Measurements from ENCODE around the gene GNAQ.

GNAQ gene

DNA sequence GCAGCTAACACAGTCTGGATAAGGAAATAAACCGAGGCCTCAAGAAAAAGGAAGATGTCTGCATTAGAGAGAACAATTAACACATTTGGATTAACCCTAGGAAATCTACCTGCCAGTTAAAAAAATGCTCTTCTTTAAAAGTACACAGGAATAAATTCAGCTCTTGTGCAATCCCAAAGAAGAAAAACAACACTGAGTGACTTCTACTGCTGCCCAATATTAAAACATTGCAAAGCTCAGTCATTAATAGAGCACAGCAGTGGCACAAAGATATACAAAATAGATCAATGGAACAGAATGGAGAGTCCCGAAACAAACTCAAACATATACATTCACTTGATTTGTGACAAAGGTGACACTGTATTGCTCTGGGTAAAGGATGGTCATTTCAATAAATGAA lies 119.7 kb downstream of the GNAQ start:
- Histone ChIP-seq H3K27ac (no peak overlapping the region), H3K4me3 (no peak overlapping the region)
- no peak for DNase-seq (ENCODE audit: low spot score)
- TF ChIP-seq, protein P1, sequence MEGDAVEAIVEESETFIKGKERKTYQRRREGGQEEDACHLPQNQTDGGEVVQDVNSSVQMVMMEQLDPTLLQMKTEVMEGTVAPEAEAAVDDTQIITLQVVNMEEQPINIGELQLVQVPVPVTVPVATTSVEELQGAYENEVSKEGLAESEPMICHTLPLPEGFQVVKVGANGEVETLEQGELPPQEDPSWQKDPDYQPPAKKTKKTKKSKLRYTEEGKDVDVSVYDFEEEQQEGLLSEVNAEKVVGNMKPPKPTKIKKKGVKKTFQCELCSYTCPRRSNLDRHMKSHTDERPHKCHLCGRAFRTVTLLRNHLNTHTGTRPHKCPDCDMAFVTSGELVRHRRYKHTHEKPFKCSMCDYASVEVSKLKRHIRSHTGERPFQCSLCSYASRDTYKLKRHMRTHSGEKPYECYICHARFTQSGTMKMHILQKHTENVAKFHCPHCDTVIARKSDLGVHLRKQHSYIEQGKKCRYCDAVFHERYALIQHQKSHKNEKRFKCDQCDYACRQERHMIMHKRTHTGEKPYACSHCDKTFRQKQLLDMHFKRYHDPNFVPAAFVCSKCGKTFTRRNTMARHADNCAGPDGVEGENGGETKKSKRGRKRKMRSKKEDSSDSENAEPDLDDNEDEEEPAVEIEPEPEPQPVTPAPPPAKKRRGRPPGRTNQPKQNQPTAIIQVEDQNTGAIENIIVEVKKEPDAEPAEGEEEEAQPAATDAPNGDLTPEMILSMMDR (IDR thresholded peaks at IDR 0.05): no peak

DNA sequence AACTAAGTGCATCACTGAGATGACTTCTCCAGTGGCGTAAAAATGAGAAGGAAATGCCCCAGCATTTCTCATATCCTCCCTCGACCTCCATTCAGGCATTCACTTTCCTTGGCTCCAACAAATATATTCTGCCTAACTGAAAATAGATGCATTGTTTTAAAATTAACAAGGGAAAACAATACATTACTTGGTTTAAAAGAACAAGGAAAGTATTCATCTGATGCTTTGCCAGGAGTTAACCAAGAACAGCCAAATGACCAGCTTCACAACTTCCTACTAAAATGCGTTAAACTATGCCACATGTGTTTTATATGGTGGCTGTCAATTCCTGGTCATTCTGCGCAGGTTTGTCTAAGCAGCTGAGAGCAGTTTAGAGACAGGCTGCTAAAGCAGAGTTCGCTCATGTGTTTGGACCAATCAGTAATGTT lies 121.4 kb downstream of the GNAQ start:
- no peak overlapping the region for H3K27ac ChIP-seq
- TF ChIP-seq, protein P1 (IDR thresholded peaks at IDR 0.05): no peak
- no peak overlapping the region for H3K4me3 ChIP-seq
- DNase-seq (ENCODE audit: low spot score): no peak

DNA sequence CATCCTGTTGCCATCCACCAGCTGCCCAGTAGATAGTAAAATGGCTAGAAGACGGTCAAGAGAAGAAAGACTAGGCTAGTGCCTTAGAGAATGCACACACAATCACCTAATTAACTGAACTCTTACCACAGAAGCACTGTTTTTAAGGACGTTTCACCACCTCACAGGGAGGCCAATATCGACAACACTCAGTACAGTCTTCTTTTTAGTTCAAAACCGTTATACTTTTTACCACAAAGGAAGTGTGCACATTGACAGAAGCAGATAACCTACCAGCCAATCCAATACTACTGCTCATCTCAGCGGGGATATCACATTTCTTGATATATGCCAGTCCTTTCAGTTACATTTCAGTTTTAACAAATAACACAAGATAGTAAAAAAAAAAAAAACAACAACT lies 122.3 kb downstream of the GNAQ start:
- no peak overlapping the region for H3K4me3 ChIP-seq
- no peak for DNase-seq (ENCODE audit: low spot score)
- TF ChIP-seq, protein P1 (IDR thresholded peaks at IDR 0.05): no peak
- no peak overlapping the region for H3K27ac ChIP-seq

DNA sequence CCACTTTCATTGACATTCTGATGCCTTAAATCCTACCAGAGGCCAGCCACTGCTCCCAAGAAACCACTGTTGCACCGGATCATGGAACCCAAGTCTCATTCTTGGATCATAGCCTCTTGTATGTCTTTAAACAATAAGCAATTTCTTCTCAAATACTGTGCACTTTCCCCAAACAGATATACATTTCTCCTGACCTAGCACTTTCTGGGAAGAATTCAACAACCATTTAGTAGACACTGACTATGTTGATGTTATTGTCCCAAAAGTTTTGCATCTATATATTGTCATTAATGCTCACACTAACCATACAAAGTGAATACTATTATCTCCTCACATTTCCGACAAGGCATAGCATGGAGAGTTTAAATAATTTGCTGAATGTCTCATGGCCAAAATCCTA lies 123.3 kb downstream of the GNAQ start:
- H3K27ac ChIP-seq: no peak overlapping the region
- DNase-seq (ENCODE audit: low spot score): no peak
- H3K4me3 ChIP-seq: no peak overlapping the region
- TF ChIP-seq, protein P1 (IDR thresholded peaks at IDR 0.05): no peak

DNA sequence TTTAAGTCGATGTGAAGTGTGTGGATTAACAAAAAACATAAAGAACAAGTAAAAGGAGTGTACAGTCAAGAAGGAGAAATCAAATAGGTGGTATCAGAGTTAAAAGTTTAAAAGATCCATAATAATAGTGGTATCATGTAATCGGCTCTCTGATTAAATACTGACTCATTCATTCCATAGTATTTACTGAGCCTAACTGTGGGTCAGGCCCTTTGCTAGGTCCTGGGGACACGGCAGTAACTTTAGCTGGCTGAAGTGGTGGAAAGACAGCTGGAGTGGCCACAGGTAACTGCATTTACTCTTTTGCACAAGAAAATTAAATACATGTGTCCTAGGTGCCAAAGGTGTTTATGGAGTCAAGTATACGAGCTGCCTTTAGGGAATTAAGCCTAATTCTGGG lies 124.0 kb downstream of the GNAQ start:
- Histone ChIP-seq H3K27ac (no peak overlapping the region), H3K4me3 (no peak overlapping the region)
- TF ChIP-seq, protein P1 (IDR thresholded peaks at IDR 0.05): no peak

DNA sequence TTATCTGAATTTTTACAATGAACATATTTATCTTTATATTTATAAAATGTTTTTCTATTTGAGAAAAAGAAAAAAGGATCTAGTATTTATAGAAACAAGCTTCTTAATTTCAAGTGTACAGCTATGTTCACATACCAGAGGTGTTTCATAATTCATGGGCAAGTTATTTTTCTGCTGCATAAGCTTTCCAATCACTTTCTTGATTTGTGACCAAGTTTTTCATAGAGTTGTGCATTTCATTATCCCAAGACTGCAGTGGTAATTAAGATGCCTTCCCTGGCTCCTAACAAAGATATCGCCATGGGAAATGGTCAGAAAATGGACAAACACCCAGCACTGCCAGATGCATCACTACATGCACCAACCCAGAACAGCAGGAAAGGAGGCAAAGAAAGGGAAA lies 124.6 kb downstream of the GNAQ start:
- TF ChIP-seq, protein P1 (IDR thresholded peaks at IDR 0.05): no peak
- DNase-seq (ENCODE audit: low spot score): no peak
- Histone ChIP-seq H3K4me3 (no peak overlapping the region), H3K27ac (no peak overlapping the region)

More for the DNA sequence above, 124.0 kb downstream of the GNAQ start:
- DNase-seq (ENCODE audit: low spot score): no peak

DNA sequence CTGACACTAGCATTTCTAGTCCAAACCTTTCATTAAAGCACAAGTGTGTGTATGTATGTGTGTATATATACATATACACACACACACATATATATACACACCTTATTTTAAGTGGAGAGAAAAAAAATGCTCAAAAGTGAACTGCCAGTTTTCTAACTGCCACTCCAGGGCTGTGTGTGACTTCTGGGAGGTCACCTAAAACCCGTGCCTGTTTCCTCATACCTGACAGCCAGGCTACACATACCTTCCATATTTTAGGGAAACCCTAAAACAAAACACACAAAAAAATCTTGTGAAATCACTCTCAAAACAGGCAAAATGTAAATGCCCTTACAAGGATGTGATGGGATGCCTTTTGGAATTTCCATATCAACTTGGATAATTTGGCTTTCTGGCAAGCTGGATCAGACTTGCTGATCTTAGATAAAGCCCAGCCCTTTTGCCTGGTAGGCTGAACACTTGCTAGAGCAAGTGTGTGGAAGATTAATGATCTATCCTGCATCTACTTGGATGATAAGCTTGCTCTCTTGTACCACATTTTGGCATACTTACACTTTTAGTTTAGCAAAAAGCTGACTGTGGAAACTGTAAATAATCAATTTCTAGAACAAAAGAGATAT lies 127.8 kb downstream of the GNAQ start:
- no peak overlapping the region for H3K27ac ChIP-seq
- TF ChIP-seq, protein P1 (IDR thresholded peaks at IDR 0.05): no peak
- no peak for DNase-seq (ENCODE audit: low spot score)

More for the DNA sequence above, 127.8 kb downstream of the GNAQ start:
- H3K4me3 ChIP-seq: no peak overlapping the region
